Measurements from ENCODE around the gene BTAF1. TPM values are rescaled to one million over a fixed set of nuclear protein-coding genes. Genes with fewer than 3 reads are reported as not detected.
"Not testable (repeated sequence)": the region's sequence is repeated elsewhere in the genome, so short reads cannot be mapped to it uniquely, and the experiment has no call there.

BTAF1 gene
- total and polyA plus RNA-seq, 3 experiments from 2014 or later, result 8.0 to 51.0 (median 48.5) TPM

- Histone ChIP-seq H3K27me3 (ENCODE audit: insufficient read depth, low read length, poor library complexity, severe bottlenecking) (no peaks in the 10 kb centered on the region), H3K4me1 (ENCODE audit: insufficient read depth, low read length) (peaks cover 5% of the 10 kb centered on the region), H3K4me3 (ENCODE audit: low read length) (no peak overlapping the region), H3K36me3 (ENCODE audit: insufficient read depth, low read length) (peaks cover 22% of the 10 kb centered on the region), H3K9me3 (ENCODE audit: low read length) (no peaks in the 10 kb centered on the region), H3K27ac (ENCODE audit: low read depth, low read length) (no peak overlapping the region)
- no peak overlapping the region for H3K4me3 Mint-ChIP-seq
- ChIA-PET POLR2A (interaction anchor here (0.9 kb wide), 1 partner anchor 88 kb away, joined by 3 read pairs; the partner anchor contains the start of gene BTAF1), CTCF (no interaction called here)
- no peaks in the 10 kb centered on the region for H3K9me3 Mint-ChIP-seq
- peaks cover 17 to 29% (median 27%) of the 10 kb centered on the region in 3 donors for H3K4me1 Mint-ChIP-seq
- H3K27me3 Mint-ChIP-seq, result no peaks in the 10 kb centered on the region
- H3K27ac Mint-ChIP-seq, result no peak overlapping the region
- H3K36me3 Mint-ChIP-seq, result peaks cover 10 to 79% (median 27%) of the 10 kb centered on the region in 3 donors
- no peak for DNase-seq
Observed at GRCh38 chr10:92011560-92012214, 88.1 kb downstream of the BTAF1 start.

- CTCF ChIA-PET, result no interaction called here
- H3K9me3 Mint-ChIP-seq, result no peaks in the 10 kb centered on the region
- no peak for DNase-seq
- H3K4me1 Mint-ChIP-seq, result peaks cover 3 to 11% (median 6%) of the 10 kb centered on the region in 3 donors
- H3K4me1 ChIP-seq (ENCODE audit: insufficient read depth, low read length), result no peaks in the 10 kb centered on the region
- POLR2A ChIA-PET, result no interaction called here
- no peak overlapping the region for H3K4me3 ChIP-seq (ENCODE audit: low read length)
- H3K36me3 ChIP-seq (ENCODE audit: insufficient read depth, low read length), result peaks cover 36% of the 10 kb centered on the region
- H3K36me3 Mint-ChIP-seq, result peaks cover 18 to 81% (median 36%) of the 10 kb centered on the region in 3 donors
- H3K27ac ChIP-seq (ENCODE audit: low read depth, low read length), result no peak overlapping the region
- no peaks in the 10 kb centered on the region for H3K9me3 ChIP-seq (ENCODE audit: low read length)
- H3K27me3 Mint-ChIP-seq, result peaks cover 0 to 2% of the 10 kb centered on the region in 2 donors
- H3K27ac Mint-ChIP-seq, result no peak overlapping the region
- H3K4me3 Mint-ChIP-seq, result no peak overlapping the region
- H3K27me3 ChIP-seq (ENCODE audit: insufficient read depth, low read length, poor library complexity, severe bottlenecking), result no peaks in the 10 kb centered on the region
Observed at GRCh38 chr10:92014620-92015019, 91.0 kb downstream of the BTAF1 start.

- no peaks in the 10 kb centered on the region for H3K27me3 ChIP-seq (ENCODE audit: insufficient read depth, low read length, poor library complexity, severe bottlenecking)
- no peaks in the 10 kb centered on the region for H3K4me1 ChIP-seq (ENCODE audit: insufficient read depth, low read length)
- Mint-ChIP-seq H3K27ac (peak overlapping the region in 1 of 8 donors; percentile 47), H3K36me3 (peaks cover 15 to 84% (median 48%) of the 10 kb centered on the region in 3 donors), H3K27me3 (no peaks in the 10 kb centered on the region), H3K9me3 (no peaks in the 10 kb centered on the region), H3K4me3 (no peak overlapping the region), H3K4me1 (no peaks in the 10 kb centered on the region)
- no peak for DNase-seq
- POLR2A ChIA-PET, result no interaction called here
- CTCF ChIA-PET, result no interaction called here
- no peak overlapping the region for H3K27ac ChIP-seq (ENCODE audit: low read depth, low read length)
- no peak overlapping the region for H3K4me3 ChIP-seq (ENCODE audit: low read length)
- H3K36me3 ChIP-seq (ENCODE audit: insufficient read depth, low read length), result peaks cover 36% of the 10 kb centered on the region
- H3K9me3 ChIP-seq (ENCODE audit: low read length), result no peaks in the 10 kb centered on the region
Observed at GRCh38 chr10:92024700-92025099, 101.1 kb downstream of the BTAF1 start.

GRCh38 chr10:92025340-92025739 is 101.8 kb downstream of the BTAF1 start:
- POLR2A ChIA-PET; H3K27me3 Mint-ChIP-seq; H3K4me3 Mint-ChIP-seq; CTCF ChIA-PET; H3K9me3 ChIP-seq (ENCODE audit: low read length); DNase-seq; H3K27me3 ChIP-seq (ENCODE audit: insufficient read depth, low read length, poor library complexity, severe bottlenecking); H3K4me1 Mint-ChIP-seq; H3K27ac Mint-ChIP-seq; H3K4me3 ChIP-seq (ENCODE audit: low read length); H3K9me3 Mint-ChIP-seq; H3K4me1 ChIP-seq (ENCODE audit: insufficient read depth, low read length); H3K27ac ChIP-seq (ENCODE audit: low read depth, low read length): not testable (repeated sequence)
- H3K36me3 ChIP-seq (ENCODE audit: insufficient read depth, low read length), result peaks cover 33% of the 10 kb centered on the region
- H3K36me3 Mint-ChIP-seq, result peaks cover 15 to 82% (median 47%) of the 10 kb centered on the region in 3 donors

- peaks cover 30% of the 10 kb centered on the region for H3K36me3 ChIP-seq (ENCODE audit: insufficient read depth, low read length)
- H3K9me3 ChIP-seq (ENCODE audit: low read length), result no peaks in the 10 kb centered on the region
- H3K9me3 Mint-ChIP-seq, result no peaks in the 10 kb centered on the region
- ChIA-PET CTCF (no interaction called here), POLR2A (no interaction called here)
- H3K27me3 Mint-ChIP-seq, result no peaks in the 10 kb centered on the region
- no peak overlapping the region for H3K27ac ChIP-seq (ENCODE audit: low read depth, low read length)
- no peak overlapping the region for H3K4me3 ChIP-seq (ENCODE audit: low read length)
- H3K4me1 ChIP-seq (ENCODE audit: insufficient read depth, low read length), result no peaks in the 10 kb centered on the region
- H3K4me1 Mint-ChIP-seq, result peaks cover 0 to 6% (median 0%) of the 10 kb centered on the region in 3 donors
- DNase-seq, result no peak
- H3K27me3 ChIP-seq (ENCODE audit: insufficient read depth, low read length, poor library complexity, severe bottlenecking), result no peaks in the 10 kb centered on the region
- H3K27ac Mint-ChIP-seq, result peak overlapping the region in 2 of 8 donors; percentile 24 to 51
- no peak overlapping the region for H3K4me3 Mint-ChIP-seq
- H3K36me3 Mint-ChIP-seq, result peaks cover 12 to 81% (median 39%) of the 10 kb centered on the region in 3 donors
Observed at GRCh38 chr10:92027141-92027540, 103.6 kb downstream of the BTAF1 start.

GRCh38 chr10:92031580-92031979 is 108.0 kb downstream of the BTAF1 start:
- Histone ChIP-seq H3K36me3 (ENCODE audit: insufficient read depth, low read length) (peaks cover 17% of the 10 kb centered on the region), H3K27ac (ENCODE audit: low read depth, low read length) (no peak overlapping the region), H3K27me3 (ENCODE audit: insufficient read depth, low read length, poor library complexity, severe bottlenecking) (no peaks in the 10 kb centered on the region), H3K9me3 (ENCODE audit: low read length) (no peaks in the 10 kb centered on the region), H3K4me1 (ENCODE audit: insufficient read depth, low read length) (no peaks in the 10 kb centered on the region), H3K4me3 (ENCODE audit: low read length) (no peak overlapping the region)
- H3K36me3 Mint-ChIP-seq, result peaks cover 25 to 60% (median 43%) of the 10 kb centered on the region in 3 donors
- no peaks in the 10 kb centered on the region for H3K9me3 Mint-ChIP-seq
- H3K27ac Mint-ChIP-seq, result no peak overlapping the region
- H3K4me1 Mint-ChIP-seq, result peaks cover 0 to 6% (median 0%) of the 10 kb centered on the region in 3 donors
- no peak for DNase-seq
- CTCF ChIA-PET, result no interaction called here
- no peaks in the 10 kb centered on the region for H3K27me3 Mint-ChIP-seq
- POLR2A ChIA-PET, result no interaction called here
- no peak overlapping the region for H3K4me3 Mint-ChIP-seq

GRCh38 chr10:92033070-92033469 is 109.5 kb downstream of the BTAF1 start:
- H3K9me3 ChIP-seq (ENCODE audit: low read length); H3K27me3 ChIP-seq (ENCODE audit: insufficient read depth, low read length, poor library complexity, severe bottlenecking); H3K27me3 Mint-ChIP-seq; H3K4me1 Mint-ChIP-seq; H3K36me3 ChIP-seq (ENCODE audit: insufficient read depth, low read length); H3K4me1 ChIP-seq (ENCODE audit: insufficient read depth, low read length); CTCF ChIA-PET; POLR2A ChIA-PET; H3K9me3 Mint-ChIP-seq; DNase-seq; H3K27ac ChIP-seq (ENCODE audit: low read depth, low read length); H3K4me3 ChIP-seq (ENCODE audit: low read length); H3K4me3 Mint-ChIP-seq: not testable (repeated sequence)
- H3K27ac Mint-ChIP-seq, result peak overlapping the region in 1 of 8 donors; percentile 66
- peaks cover 22 to 45% (median 28%) of the 10 kb centered on the region in 3 donors for H3K36me3 Mint-ChIP-seq

- H3K9me3 Mint-ChIP-seq, result no peaks in the 10 kb centered on the region
- no peaks in the 10 kb centered on the region for H3K36me3 ChIP-seq (ENCODE audit: insufficient read depth, low read length)
- H3K4me1 ChIP-seq (ENCODE audit: insufficient read depth, low read length), result no peaks in the 10 kb centered on the region
- no peak overlapping the region for H3K27ac Mint-ChIP-seq
- H3K27me3 ChIP-seq (ENCODE audit: insufficient read depth, low read length, poor library complexity, severe bottlenecking), result no peaks in the 10 kb centered on the region
- ChIA-PET CTCF (no interaction called here), POLR2A (interaction anchor here (0.6 kb wide), 1 partner anchor 115 kb away, joined by 3 read pairs; no protein-coding TSS in a partner anchor)
- H3K9me3 ChIP-seq (ENCODE audit: low read length), result no peaks in the 10 kb centered on the region
- no peak overlapping the region for H3K4me3 Mint-ChIP-seq
- DNase-seq, result no peak
- no peak overlapping the region for H3K27ac ChIP-seq (ENCODE audit: low read depth, low read length)
- H3K27me3 Mint-ChIP-seq, result no peaks in the 10 kb centered on the region
- H3K36me3 Mint-ChIP-seq, result peaks cover 3 to 9% (median 5%) of the 10 kb centered on the region in 3 donors
- no peak overlapping the region for H3K4me3 ChIP-seq (ENCODE audit: low read length)
- no peaks in the 10 kb centered on the region for H3K4me1 Mint-ChIP-seq
Observed at GRCh38 chr10:92038949-92039348, 115.4 kb downstream of the BTAF1 start.

Measured in CD8-positive, alpha-beta memory T cell (primary cell).